EH (cell line): ENCODE results near the gene RNF41.

Source experiments
- DNase-seq: peaks from one replicate; pipeline ENCODE4 v3.0.0-alpha.2; 2015; ENCODE audit warnings: low read depth

Gene RNF41

GRCh38 chr12:56152756-56153677 lies 68.7 kb downstream of the RNF41 start:
- DNase-seq, result no peak
